GM21737 (cell line): ENCODE results near the gene TNNT2.

ENCODE experiments used
- ATAC-seq: cut with Tn5 transposase; IDR thresholded peaks from one replicate; pipeline ENCODE4 v1.9.1; 2021; ENCODE audit warnings: mild to moderate bottlenecking, moderate library complexity; ENCODE audit not compliant: unreplicated experiment

The TNNT2 gene

GRCh38 chr1:201403359-201403758, 25.9 kb upstream of the TNNT2 start:
- no peak for ATAC-seq

- ATAC-seq, result no peak
Observed at GRCh38 chr1:201401700-201402099, 24.2 kb upstream of the TNNT2 start.

GRCh38 chr1:201400852-201401230, 23.4 kb upstream of the TNNT2 start:
- no peak for ATAC-seq

GRCh38 chr1:201400212-201400851, 22.9 kb upstream of the TNNT2 start:
- no peak for ATAC-seq

- no peak for ATAC-seq
Observed at GRCh38 chr1:201399352-201400126, 22.1 kb upstream of the TNNT2 start.

- ATAC-seq, result no peak
Observed at GRCh38 chr1:201399018-201399351, 21.5 kb upstream of the TNNT2 start, which contains the start of gene LAD1. Gene LAD1 (minus strand): TSS chr1:201399324. CDS start chr1:201399306, 18 bp downstream.

- ATAC-seq, result no peak
Observed at GRCh38 chr1:201397675-201398074, 20.2 kb upstream of the TNNT2 start.

GRCh38 chr1:201396861-201397464, 19.5 kb upstream of the TNNT2 start:
- ATAC-seq, result no peak

GRCh38 chr1:201395936-201396335, 18.5 kb upstream of the TNNT2 start:
- ATAC-seq, result no peak

GRCh38 chr1:201394591-201394990, 17.1 kb upstream of the TNNT2 start:
- no peak for ATAC-seq

- no peak for ATAC-seq
Observed at GRCh38 chr1:201393076-201393475, 15.6 kb upstream of the TNNT2 start.

GRCh38 chr1:201391651-201392511, 14.4 kb upstream of the TNNT2 start:
- ATAC-seq, result no peak

GRCh38 chr1:201391225-201391624, 13.7 kb upstream of the TNNT2 start:
- ATAC-seq, result no peak

GRCh38 chr1:201389051-201389450, 11.6 kb upstream of the TNNT2 start:
- ATAC-seq, result no peak

GRCh38 chr1:201386208-201386607, 8.7 kb upstream of the TNNT2 start:
- no peak for ATAC-seq

GRCh38 chr1:201385299-201385891, 7.9 kb upstream of the TNNT2 start:
- no peak for ATAC-seq

GRCh38 chr1:201384406-201384782, 6.9 kb upstream of the TNNT2 start:
- no peak for ATAC-seq

GRCh38 chr1:201383647-201384405, 6.3 kb upstream of the TNNT2 start:
- ATAC-seq, result no peak

GRCh38 chr1:201381130-201381529, 3.6 kb upstream of the TNNT2 start:
- ATAC-seq, result no peak

- no peak for ATAC-seq
Observed at GRCh38 chr1:201379733-201380242, 2.3 kb upstream of the TNNT2 start.
